DOHH2 (cell line): ENCODE measurements around the gene CBL.

ENCODE experiments used
- CTCF ChIP-seq: fragments of 200-600 bp; sonication (generic); IDR thresholded peaks from one replicate; pipeline ENCODE4 v1.5.1; 2014; ENCODE audit warnings: antibody characterized with exemption, mild to moderate bottlenecking, low read depth, low read length; ENCODE audit not compliant: poor library complexity, severe bottlenecking
- EZH2phosphoT487 ChIP-seq: fragments of 200-600 bp; sonication (generic); IDR thresholded peaks from 2 replicates; pipeline ENCODE4 v1.6.1; 2017; ENCODE audit warnings: borderline replicate concordance, mild to moderate bottlenecking, antibody characterized with exemption, low read length, moderate library complexity, mixed read lengths

DNA sequence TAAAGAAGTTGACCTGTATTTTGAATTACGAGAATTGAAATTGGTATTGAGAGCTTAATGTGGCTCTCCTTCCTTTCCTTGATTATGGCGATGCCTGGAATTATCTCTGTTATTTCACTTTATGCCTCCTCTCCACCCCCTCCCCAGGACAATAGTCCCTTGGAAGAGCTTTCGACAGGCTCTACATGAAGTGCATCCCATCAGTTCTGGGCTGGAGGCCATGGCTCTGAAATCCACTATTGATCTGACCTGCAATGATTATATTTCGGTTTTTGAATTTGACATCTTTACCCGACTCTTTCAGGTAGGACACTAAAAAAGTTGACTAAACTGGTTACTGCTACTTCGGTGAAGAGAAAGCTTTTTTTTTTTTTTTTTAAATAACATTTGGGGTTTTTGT, 67.6 kb downstream of the CBL start:
- no peak for TF ChIP-seq CTCF
- TF ChIP-seq EZH2phosphoT487 = no peak
